Keratinocyte (primary cell): ENCODE data around the gene DENND4C. TPM values are rescaled to one million over a fixed set of nuclear protein-coding genes. Genes with fewer than 3 reads are reported as not detected.

Source experiments
- DNase-seq: peaks from one replicate; pipeline ENCODE4 v3.0.0-alpha.2; 2011; ENCODE audit warnings: low read depth, missing footprints, low spot score
- FAIRE-seq: peaks from 2 replicates; lab custom pipeline; 2011; peaks lifted over from hg19 to GRCh38; lab: Jason Lieb, UNC
- H2AFZ ChIP-seq: 2 replicates; pipeline ENCODE4 v1.6.0; 2012; ENCODE audit warnings: low read length, control low read depth, inconsistent platforms; ENCODE audit not compliant: control insufficient read depth
- H3K27ac ChIP-seq: 2 replicates; pipeline ENCODE4 v1.5.1; 2011; ENCODE audit warnings: low read length; ENCODE audit not compliant: control insufficient read depth, insufficient read depth
- H3K27me3 ChIP-seq: 3 replicates; pipeline ENCODE4 v1.6.0; 2011; ENCODE audit warnings: low read length; ENCODE audit not compliant: control insufficient read depth, insufficient read depth; ENCODE audit errors: extremely low read depth
- H3K36me3 ChIP-seq, 2 experiments: 2 replicates in 1 of 2; 3 replicates in 1 of 2; pipeline ENCODE4 v1.5.1; 2011; ENCODE audit warnings: low read length in 2 of 2, mild to moderate bottlenecking in 1 of 2; ENCODE audit not compliant: control insufficient read depth in 2 of 2, insufficient read depth in 2 of 2; ENCODE audit errors: extremely low read depth in 1 of 2
- H3K4me1 ChIP-seq: 3 replicates; pipeline ENCODE4 v1.5.1; 2011; ENCODE audit warnings: low read length; ENCODE audit not compliant: control insufficient read depth, insufficient read depth; ENCODE audit errors: extremely low read depth
- H3K4me2 ChIP-seq: 3 replicates; pipeline ENCODE4 v1.6.0; 2011; ENCODE audit warnings: low read depth, low read length; ENCODE audit not compliant: control insufficient read depth, insufficient read depth; ENCODE audit errors: extremely low read depth
- H3K4me3 ChIP-seq, 3 experiments: fragments of 200-600 bp in 1 of 3; sonication (generic) in 1 of 3; 2 replicates in 2 of 3; 3 replicates in 1 of 3; pipeline ENCODE4 v1.5.1; 2011 to 2016; ENCODE audit warnings: low read length in 3 of 3, mild to moderate bottlenecking in 3 of 3, control low read depth in 2 of 3, inconsistent platforms in 1 of 3, low read depth in 1 of 3, mixed read lengths in 1 of 3, mixed run types in 1 of 3, moderate library complexity in 1 of 3; ENCODE audit not compliant: control insufficient read depth in 2 of 3, insufficient read depth in 2 of 3; ENCODE audit errors: extremely low read depth in 1 of 3
- H3K79me2 ChIP-seq: 2 replicates; pipeline ENCODE4 v1.6.0; 2012; ENCODE audit warnings: low read length; ENCODE audit not compliant: control insufficient read depth, insufficient read depth
- H3K9ac ChIP-seq: 3 replicates; pipeline ENCODE4 v1.6.0; 2011; ENCODE audit warnings: low read length; ENCODE audit not compliant: control insufficient read depth, insufficient read depth; ENCODE audit errors: extremely low read depth
- H3K9me1 ChIP-seq: 3 replicates; pipeline ENCODE4 v1.6.0; 2011; ENCODE audit warnings: low read length; ENCODE audit not compliant: control insufficient read depth, insufficient read depth; ENCODE audit errors: extremely low read depth
- H3K9me3 ChIP-seq: 2 replicates; pipeline ENCODE4 v1.5.1; 2012; ENCODE audit warnings: low read depth, low read length; ENCODE audit not compliant: control insufficient read depth
- H4K20me1 ChIP-seq: 3 replicates; pipeline ENCODE4 v1.6.0; 2011; ENCODE audit warnings: low read length; ENCODE audit not compliant: control insufficient read depth, insufficient read depth; ENCODE audit errors: extremely low read depth
- EZH2 ChIP-seq: IDR thresholded peaks from one replicate; pipeline ENCODE4 v1.6.1; 2012; ENCODE audit warnings: inconsistent platforms, mild to moderate bottlenecking, low read length, moderate library complexity
- dilution Hi-C: fragments of 300-500 bp; cut with MboI; formaldehyde crosslinking; loops from one replicate; pipeline ENCODE4 v1.7.0; 2020; ENCODE audit warnings: low sequenced_read_pairs; ENCODE audit not compliant: extremely low pct_ligation_motif_present
- polyA plus RNA-seq, 5 experiments: library from polyadenylated mRNA; depleted of rRNA in 3 of 5; stranded (reverse) in 3 of 5; stranded (forward) in 1 of 5; unstranded in 1 of 5; fragments of >200 nt; gene quantifications; 1 replicate in 1 of 5; 2 replicates in 3 of 5; 3 replicates in 1 of 5; pipeline versions ENCODE4 v1.2.1 to v1.2.3, GENCODE V29; 2011 to 2012; ENCODE audit warnings: missing spikeins in 2 of 5, low read depth in 1 of 5, low replicate concordance in 1 of 5
- TF ChIP-seq, protein P1 (sequence below), 3 experiments: IDR thresholded peaks in 1 of 3; conservative IDR thresholded peaks in 1 of 3; optimal IDR thresholded peaks in 1 of 3; 2 replicates in 2 of 3; 3 replicates in 1 of 3; pipeline versions ENCODE3 to v1.5.1; 2011; ENCODE audit warnings: low read length in 3 of 3, mild to moderate bottlenecking in 3 of 3, moderate library complexity in 2 of 3, control low read depth in 1 of 3, inconsistent platforms in 1 of 3; ENCODE audit not compliant: insufficient read depth in 2 of 3; ENCODE audit errors: extremely low read depth in 1 of 3

The DENND4C gene
- polyA plus RNA-seq, 1 donor (not counting 4 experiments of a cell fraction or from before 2014, with no cell fraction given) = 25.6 TPM

DNA sequence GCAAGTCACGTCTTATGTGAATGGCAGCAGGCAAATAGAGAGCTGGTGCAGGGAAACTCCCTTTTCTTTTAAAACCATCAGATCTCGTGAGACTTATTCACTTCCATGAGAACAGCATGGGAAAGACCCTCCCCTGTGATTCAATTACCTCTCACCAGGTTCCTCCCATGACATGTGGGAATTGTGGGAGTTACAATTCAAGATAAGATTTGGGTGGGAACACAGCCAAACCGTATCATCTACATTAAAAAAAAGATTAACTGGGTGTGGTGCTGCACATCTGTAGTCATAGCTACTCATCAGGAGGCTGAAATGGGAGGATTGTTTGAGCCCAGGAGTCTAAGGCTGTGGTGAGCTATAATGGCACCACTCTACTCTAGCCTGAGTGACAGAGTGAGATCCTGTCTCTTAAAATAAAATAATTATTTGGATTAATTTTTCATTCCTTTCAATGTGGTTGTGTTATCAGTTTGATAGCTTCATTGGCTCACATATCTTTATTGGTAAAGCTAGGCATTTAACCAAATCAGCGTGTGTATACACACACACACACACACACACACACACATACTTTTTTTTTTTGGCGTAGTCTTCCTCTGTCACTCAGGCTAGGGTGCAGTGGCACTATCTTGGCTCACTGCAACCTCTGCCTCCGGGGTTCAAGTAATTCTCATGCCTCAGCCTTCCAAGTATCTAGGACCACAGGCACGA is 21.8 kb downstream of the DENND4C start:
- Histone ChIP-seq H2AFZ (no peak overlapping the region), H3K79me2 (peaks cover 71% of the 10 kb centered on the region), H3K9me1 (no peaks in the 10 kb centered on the region), H3K9ac (no peak overlapping the region), H3K4me2 (no peak overlapping the region), H4K20me1 (peaks cover 5% of the 10 kb centered on the region), H3K27ac (no peak overlapping the region), H3K4me3 (no peak overlapping the region), H3K27me3 (no peaks in the 10 kb centered on the region), H3K4me1 (no peaks in the 10 kb centered on the region), H3K36me3 (peaks cover 0 to 3% of the 10 kb centered on the region in 2 experiments), H3K9me3 (no peaks in the 10 kb centered on the region)
- FAIRE-seq (no peak), DNase-seq (no peak)
- dilution Hi-C loops = no loop called here
- TF ChIP-seq, protein P1, sequence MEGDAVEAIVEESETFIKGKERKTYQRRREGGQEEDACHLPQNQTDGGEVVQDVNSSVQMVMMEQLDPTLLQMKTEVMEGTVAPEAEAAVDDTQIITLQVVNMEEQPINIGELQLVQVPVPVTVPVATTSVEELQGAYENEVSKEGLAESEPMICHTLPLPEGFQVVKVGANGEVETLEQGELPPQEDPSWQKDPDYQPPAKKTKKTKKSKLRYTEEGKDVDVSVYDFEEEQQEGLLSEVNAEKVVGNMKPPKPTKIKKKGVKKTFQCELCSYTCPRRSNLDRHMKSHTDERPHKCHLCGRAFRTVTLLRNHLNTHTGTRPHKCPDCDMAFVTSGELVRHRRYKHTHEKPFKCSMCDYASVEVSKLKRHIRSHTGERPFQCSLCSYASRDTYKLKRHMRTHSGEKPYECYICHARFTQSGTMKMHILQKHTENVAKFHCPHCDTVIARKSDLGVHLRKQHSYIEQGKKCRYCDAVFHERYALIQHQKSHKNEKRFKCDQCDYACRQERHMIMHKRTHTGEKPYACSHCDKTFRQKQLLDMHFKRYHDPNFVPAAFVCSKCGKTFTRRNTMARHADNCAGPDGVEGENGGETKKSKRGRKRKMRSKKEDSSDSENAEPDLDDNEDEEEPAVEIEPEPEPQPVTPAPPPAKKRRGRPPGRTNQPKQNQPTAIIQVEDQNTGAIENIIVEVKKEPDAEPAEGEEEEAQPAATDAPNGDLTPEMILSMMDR (optimal IDR thresholded peaks at IDR 0.05 in 1 of 3, IDR thresholded peaks at IDR 0.05 in 1 of 3, conservative IDR thresholded peaks at IDR 0.05 in 1 of 3; ENCODE audit: extremely low read depth in 1 of 3, insufficient read depth in 2 of 3, low read length in 3 of 3) = no peak
- no peak for TF ChIP-seq EZH2

DNA sequence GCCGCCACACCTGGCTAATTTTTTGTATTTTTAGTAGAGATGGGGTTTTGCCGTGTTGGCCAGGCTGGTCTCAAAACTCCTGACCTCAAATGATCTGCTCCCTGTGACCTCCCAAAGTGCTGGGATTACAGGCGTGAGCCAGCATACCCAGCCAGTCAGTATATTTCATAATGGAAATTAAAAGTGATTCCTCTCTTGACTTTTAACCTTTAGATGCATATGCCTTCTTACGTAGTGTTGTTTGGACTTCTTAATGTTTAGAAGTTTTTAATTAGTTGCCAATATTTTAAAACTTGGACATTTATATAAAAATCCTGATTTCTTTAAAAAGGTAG is 22.4 kb downstream of the DENND4C start:
- Histone ChIP-seq H3K9me1 (no peaks in the 10 kb centered on the region), H3K4me2 (no peak overlapping the region), H3K4me3 (no peak overlapping the region), H3K79me2 (peaks cover 68% of the 10 kb centered on the region), H3K4me1 (no peaks in the 10 kb centered on the region), H3K36me3 (peaks cover 0 to 3% of the 10 kb centered on the region in 2 experiments), H2AFZ (no peak overlapping the region), H3K9ac (no peak overlapping the region), H3K27me3 (no peaks in the 10 kb centered on the region), H3K9me3 (no peaks in the 10 kb centered on the region), H3K27ac (no peak overlapping the region), H4K20me1 (peaks cover 5% of the 10 kb centered on the region)
- TF ChIP-seq EZH2 = no peak
- TF ChIP-seq, protein P1 (optimal IDR thresholded peaks at IDR 0.05 in 1 of 3, IDR thresholded peaks at IDR 0.05 in 1 of 3, conservative IDR thresholded peaks at IDR 0.05 in 1 of 3; ENCODE audit: extremely low read depth in 1 of 3, insufficient read depth in 2 of 3, low read length in 3 of 3) = no peak
- FAIRE-seq = no peak
- dilution Hi-C loops = no loop called here
- DNase-seq = no peak
